Prostate gland (tissue), 2 donors: ENCODE measurements around the gene ATP11B.

Source experiments
- CTCF ChIP-seq, 4 experiments: fragments of 200-600 bp in 2 of 4; fragments of 450-650 bp in 2 of 4; sonication (generic) in 2 of 4; IDR thresholded peaks; 1 replicate in 3 of 4; 2 replicates in 1 of 4; pipeline ENCODE4 v1.5.1; 2016 to 2019; ENCODE audit warnings: antibody characterized with exemption in 4 of 4, mild to moderate bottlenecking in 2 of 4, moderate library complexity in 2 of 4
- POLR2A ChIP-seq: fragments of 450-650 bp; IDR thresholded peaks from one replicate; pipeline ENCODE4 v1.6.1; 2016; ENCODE audit warnings: antibody characterized with exemption, mild to moderate bottlenecking

GRCh38 chr3:182936918-182937285 is 143.6 kb downstream of the ATP11B start:
- TF ChIP-seq POLR2A (no peak), CTCF (IDR thresholded peaks at IDR 0.05) (no peak)
